HPDE6-E6E7 (cell line): ENCODE measurements around the gene OSGEP.

Experiments used
- DNase-seq: peaks from one replicate; pipeline ENCODE4 v3.0.0; 2011; ENCODE audit warnings: missing footprints; ENCODE audit errors: extremely low spot score

OSGEP gene

DNA sequence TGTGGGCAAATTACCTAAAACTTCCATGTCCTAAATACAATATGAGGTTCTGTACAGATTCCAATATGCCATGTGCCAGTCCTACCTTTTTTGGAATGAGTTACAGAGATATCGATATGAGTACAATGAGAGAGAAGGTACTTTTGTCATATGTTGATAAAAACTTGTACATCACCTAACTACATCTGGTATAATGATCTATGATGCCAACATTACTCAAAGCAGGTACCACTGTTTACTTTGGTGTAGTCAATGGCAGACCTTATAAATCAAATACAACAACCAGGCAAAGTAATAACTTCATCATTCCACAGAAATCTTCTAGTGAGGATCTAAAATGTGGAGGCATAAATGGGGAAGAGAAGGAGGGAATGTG lies 54.0 kb downstream of the OSGEP start:
- no peak for DNase-seq

DNA sequence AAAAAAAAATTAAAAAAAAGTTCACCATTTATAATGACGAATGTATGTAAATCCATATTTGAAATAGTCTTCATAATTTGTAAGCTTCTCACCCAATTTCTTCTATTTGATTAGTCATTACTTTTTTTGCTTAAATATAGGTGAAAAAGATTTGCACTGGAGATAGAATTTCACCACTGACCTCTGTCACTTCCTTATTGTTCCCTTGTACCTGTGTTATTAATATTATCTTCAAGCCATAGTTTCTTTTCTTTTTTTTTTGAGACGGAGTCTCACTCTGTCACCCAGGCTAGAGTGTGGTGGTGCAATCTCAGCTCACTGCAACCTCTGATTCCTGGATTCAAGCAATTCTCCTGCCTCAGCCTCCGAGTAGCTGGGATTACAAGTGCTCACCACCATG lies 57.1 kb downstream of the OSGEP start:
- no peak for DNase-seq
